Lower leg skin (tissue), 4 donors: ENCODE measurements around the gene TTC24. TPM values are rescaled to one million over a fixed set of nuclear protein-coding genes. Genes with fewer than 3 reads are reported as not detected.

Source experiments
- DNase-seq, 2 donors: peaks; one replicate each; pipeline ENCODE4 v3.0.0-alpha.2; 2019; ENCODE audit warnings: low spot score in 2 of 2
- H3K4me3 ChIP-seq: fragments of 200-600 bp; sonication (generic); 2 replicates; pipeline ENCODE4 v1.5.1; 2017; ENCODE audit warnings: mild to moderate bottlenecking, low read depth; ENCODE audit not compliant: poor library complexity, severe bottlenecking
- POLR2A ChIP-seq, 2 donors: fragments of 450-650 bp; IDR thresholded peaks; one replicate each; pipeline ENCODE4 v1.6.1; 2016 to 2017; ENCODE audit warnings: antibody characterized with exemption in 2 of 2, mild to moderate bottlenecking in 1 of 2, moderate library complexity in 1 of 2
- WGBS, 2 donors: methylation state at CpG; one replicate each; pipeline ENCODE4 v1.1.5; 2018; 5-methylcytosine and 5-hydroxymethylcytosine counted together
- intact Hi-C: fragments of 100-400 bp; cut with DNase I; formaldehyde crosslinking; loops from one replicate; pipeline ENCODE4 v1.15.0; 2023; ENCODE audit warnings: low total_unique reads
- total RNA-seq, 4 donors: library from RNA; depleted of rRNA; stranded (reverse); fragments of >200 nt; gene quantifications; one replicate each; pipeline ENCODE4 v1.1.0, GENCODE V29; 2016
- TF ChIP-seq, protein P1 (sequence below), 3 donors: fragments of 450-650 bp; IDR thresholded peaks; one replicate each; pipeline ENCODE4 v1.5.1; 2016; ENCODE audit warnings: antibody characterized with exemption in 3 of 3, mild to moderate bottlenecking in 3 of 3, moderate library complexity in 2 of 3

TTC24 gene
- total RNA-seq, 4 donors from 2014 or later, result 0.19 TPM; not detected in 3

DNA sequence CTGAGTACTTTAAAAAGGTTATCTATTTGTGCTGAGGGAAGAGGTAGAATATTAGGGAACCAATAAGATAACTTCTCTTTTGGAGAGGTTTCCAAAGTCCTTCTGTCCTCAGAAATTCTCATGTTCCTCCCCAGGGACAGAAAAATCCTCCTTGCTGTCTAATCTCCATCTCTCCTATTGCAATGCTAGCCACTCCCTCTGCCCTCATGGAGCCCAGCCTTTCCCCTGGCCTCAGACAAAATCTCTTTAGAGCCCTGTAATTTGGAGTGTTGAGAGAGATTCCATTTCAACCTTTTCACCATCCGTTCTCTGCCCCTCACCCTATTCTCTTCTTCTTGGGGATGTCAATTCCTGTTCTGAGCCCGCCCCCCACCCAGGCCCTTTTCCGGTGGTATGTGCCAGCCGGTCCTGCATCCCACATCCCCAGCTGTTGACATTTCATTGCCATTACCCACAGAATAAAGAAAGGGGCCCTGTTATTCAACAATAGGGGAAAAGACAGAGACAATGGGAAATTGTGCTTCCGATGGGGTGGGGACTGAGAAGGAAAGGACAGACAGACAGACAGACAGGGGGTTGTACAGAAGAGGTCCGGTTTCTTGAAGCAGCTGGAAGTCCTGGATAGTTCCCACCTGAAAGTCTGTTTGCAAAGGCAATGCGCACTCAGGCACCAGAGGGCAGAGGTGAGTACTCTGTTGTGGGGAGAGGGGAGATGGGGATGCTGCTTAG lies 39.5 kb downstream of the TTC24 start, which contains the start of gene HAPLN2:
Gene HAPLN2, plus strand, starts transcription at position 563 of the 729 bp plus-strand sequence. CDS start 4,076 bp downstream, outside the sequence.
- DNase-seq, result no peak
- WGBS, 2 donors, result 11 to 14% methylated on average over 7 of the region's 7 CpGs
- intact Hi-C loops, result no loop called here
- no peak for TF ChIP-seq POLR2A (IDR thresholded peaks at IDR 0.05)
- TF ChIP-seq, protein P1, sequence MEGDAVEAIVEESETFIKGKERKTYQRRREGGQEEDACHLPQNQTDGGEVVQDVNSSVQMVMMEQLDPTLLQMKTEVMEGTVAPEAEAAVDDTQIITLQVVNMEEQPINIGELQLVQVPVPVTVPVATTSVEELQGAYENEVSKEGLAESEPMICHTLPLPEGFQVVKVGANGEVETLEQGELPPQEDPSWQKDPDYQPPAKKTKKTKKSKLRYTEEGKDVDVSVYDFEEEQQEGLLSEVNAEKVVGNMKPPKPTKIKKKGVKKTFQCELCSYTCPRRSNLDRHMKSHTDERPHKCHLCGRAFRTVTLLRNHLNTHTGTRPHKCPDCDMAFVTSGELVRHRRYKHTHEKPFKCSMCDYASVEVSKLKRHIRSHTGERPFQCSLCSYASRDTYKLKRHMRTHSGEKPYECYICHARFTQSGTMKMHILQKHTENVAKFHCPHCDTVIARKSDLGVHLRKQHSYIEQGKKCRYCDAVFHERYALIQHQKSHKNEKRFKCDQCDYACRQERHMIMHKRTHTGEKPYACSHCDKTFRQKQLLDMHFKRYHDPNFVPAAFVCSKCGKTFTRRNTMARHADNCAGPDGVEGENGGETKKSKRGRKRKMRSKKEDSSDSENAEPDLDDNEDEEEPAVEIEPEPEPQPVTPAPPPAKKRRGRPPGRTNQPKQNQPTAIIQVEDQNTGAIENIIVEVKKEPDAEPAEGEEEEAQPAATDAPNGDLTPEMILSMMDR (IDR thresholded peaks at IDR 0.05), result no peak
- no peak within 1 kb of the TSS for H3K4me3 ChIP-seq

DNA sequence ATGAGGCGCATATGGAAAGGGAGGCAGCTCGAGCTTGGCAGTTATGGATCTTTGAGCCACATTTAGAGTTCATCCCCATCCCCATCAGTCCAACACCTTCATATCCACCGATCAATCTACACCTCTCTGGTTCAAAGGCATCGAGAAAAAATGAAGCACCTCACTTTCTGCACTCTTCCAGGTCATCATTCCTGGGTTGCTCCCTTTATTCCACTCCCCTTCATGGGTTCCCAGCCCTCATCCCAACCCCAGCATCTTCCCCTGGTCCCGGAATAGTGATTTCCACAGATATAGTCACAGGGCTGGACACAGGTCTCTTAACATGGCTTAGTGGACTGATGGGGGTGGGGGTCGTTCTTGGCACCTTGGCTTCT lies 40.0 kb downstream of the TTC24 start:
- no peak overlapping the region for H3K4me3 ChIP-seq

DNA sequence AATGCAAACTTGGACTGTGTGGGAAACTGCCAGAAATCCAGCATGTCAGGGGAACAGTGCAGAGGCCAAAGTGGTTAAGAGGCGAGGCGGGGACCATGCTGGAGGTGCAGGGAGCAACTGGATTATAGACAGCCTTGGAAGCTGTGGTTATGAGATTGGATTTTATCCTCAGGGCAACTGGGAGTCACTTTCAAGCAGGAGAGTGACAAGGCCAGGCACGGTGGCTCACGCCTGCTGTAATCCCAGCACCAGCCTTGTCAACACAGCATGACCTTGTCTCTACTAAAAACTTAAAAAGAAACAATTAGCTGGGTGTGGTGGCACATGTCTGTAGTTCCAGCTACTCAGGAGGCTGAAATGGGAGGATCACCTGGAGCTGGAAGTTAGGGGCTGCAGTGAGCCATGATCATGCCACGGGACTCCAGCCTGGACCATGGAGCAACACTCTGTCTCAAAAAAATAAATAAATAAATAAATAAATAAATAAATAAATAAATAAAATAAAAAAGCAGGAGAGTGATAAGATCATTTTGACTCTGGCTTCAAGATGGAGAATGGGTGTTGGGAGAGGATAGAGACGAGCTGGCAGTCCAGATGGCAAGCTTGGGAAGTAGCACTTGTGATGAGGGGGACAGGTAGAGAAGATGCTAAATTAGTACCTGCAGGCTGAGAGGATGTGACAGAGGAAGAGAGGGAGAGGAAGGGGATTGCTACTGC lies 43.2 kb downstream of the TTC24 start:
- intact Hi-C loops, result loop anchor here (5.0 kb wide), 1 partner anchor 35 kb away; no protein-coding TSS in a partner anchor
- no peak for TF ChIP-seq POLR2A (IDR thresholded peaks at IDR 0.05)
- TF ChIP-seq, protein P1 (IDR thresholded peaks at IDR 0.05), result no peak
- 58 to 77% methylated on average over 6 of the region's 6 CpGs for WGBS, 2 donors
- H3K4me3 ChIP-seq, result no peak overlapping the region
- no peak for DNase-seq

More for the DNA sequence above, 40.0 kb downstream of the TTC24 start:
- no peak for DNase-seq
- intact Hi-C loops, result no loop called here
- TF ChIP-seq, protein P1 (IDR thresholded peaks at IDR 0.05), result no peak
- no peak for TF ChIP-seq POLR2A (IDR thresholded peaks at IDR 0.05)
- 26 to 34% methylated on average over 6 of the region's 6 CpGs for WGBS, 2 donors

DNA sequence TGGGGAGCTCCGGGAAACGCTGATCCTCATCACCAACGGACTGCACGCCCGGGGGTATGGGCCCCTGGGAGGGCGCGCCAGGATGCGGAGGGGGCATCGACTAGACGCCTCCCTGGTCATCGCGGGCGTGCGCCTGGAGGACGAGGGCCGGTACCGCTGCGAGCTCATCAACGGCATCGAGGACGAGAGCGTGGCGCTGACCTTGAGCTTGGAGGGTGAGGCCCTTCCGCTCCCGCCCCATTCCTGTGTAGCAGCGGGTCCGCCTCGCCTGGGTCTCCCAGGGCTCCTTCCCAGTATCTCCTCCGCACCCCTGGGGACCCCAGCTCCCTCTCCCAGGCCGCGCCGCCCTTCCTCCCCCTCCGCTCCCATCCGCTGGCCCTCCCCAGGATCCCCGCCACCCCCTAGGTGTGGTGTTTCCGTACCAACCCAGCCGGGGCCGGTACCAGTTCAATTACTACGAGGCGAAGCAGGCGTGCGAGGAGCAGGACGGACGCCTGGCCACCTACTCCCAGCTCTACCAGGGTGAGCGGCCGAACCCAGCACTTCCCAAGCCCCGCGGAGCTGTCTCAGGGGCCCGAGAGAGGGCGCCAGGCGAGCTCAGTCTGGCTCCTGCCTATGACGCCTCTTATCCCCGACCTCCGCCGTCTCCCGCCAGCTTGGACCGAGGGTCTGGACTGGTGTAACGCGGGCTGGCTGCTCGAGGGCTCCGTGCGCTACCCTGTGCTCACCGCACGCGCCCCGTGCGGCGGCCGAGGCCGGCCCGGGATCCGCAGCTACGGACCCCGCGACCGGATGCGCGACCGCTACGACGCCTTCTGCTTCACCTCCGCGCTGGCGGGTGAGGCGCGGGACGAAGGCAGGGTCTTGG lies 44.7 kb downstream of the TTC24 start:
- intact Hi-C loops, result loop anchor here (5.0 kb wide), 1 partner anchor 33 kb away; no protein-coding TSS in a partner anchor
- 3% methylated on average over 49 to 57 of the region's 87 CpGs for WGBS, 2 donors
- peak overlapping the region; percentile 7 for H3K4me3 ChIP-seq
- peak in 1 of 2 donors; percentile 89 for DNase-seq
- TF ChIP-seq POLR2A (IDR thresholded peaks at IDR 0.05), result no peak
- TF ChIP-seq, protein P1 (IDR thresholded peaks at IDR 0.05), result no peak

DNA sequence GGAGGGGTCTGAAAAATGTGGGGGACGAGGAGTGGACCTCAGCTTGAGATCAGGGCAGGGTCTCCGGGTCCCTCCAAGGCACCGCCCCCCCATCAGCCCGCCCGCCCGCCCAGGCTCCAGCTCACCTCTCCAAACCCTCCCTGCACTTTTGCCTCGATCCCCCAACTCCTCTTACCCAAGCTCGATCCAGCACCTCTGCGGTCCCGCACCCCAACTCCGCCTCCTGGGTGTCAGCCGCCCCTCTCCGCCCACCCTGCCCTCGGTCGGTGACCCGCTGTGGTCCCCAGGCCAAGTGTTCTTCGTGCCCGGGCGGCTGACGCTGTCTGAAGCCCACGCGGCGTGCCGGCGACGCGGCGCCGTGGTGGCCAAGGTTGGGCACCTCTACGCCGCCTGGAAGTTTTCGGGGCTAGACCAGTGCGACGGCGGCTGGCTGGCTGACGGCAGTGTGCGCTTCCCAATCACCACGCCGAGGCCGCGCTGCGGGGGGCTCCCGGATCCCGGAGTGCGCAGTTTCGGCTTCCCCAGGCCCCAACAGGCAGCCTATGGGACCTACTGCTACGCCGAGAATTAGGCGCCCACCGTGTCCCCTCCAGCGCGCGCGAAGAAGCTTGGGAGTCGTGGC lies 45.4 kb downstream of the TTC24 start:
- H3K4me3 ChIP-seq, result no peak overlapping the region
- 2 to 6% methylated on average over 21 to 28 of the region's 55 CpGs for WGBS, 2 donors
- DNase-seq, result no peak
- intact Hi-C loops, result loop anchor here (5.0 kb wide), 1 partner anchor 32 kb away; no protein-coding TSS in a partner anchor
- TF ChIP-seq, protein P1 (IDR thresholded peaks at IDR 0.05), result no peak
- TF ChIP-seq POLR2A (IDR thresholded peaks at IDR 0.05), result no peak
